Stimulated activated CD8-positive, alpha-beta memory T cell treated with anti-CD3 and anti-CD28 coated beads, Interleukin-4, amount 100 ng/mL, for 1 hour (primary cell): Measurements from ENCODE around the gene HOMER2.

Experiments
- DNase-seq, 2 donors: peaks; one replicate each; pipeline ENCODE4 v3.0.0-alpha.2; 2020; ENCODE audit warnings: low read depth in 2 of 2, low spot score in 1 of 2

HOMER2 gene

DNA sequence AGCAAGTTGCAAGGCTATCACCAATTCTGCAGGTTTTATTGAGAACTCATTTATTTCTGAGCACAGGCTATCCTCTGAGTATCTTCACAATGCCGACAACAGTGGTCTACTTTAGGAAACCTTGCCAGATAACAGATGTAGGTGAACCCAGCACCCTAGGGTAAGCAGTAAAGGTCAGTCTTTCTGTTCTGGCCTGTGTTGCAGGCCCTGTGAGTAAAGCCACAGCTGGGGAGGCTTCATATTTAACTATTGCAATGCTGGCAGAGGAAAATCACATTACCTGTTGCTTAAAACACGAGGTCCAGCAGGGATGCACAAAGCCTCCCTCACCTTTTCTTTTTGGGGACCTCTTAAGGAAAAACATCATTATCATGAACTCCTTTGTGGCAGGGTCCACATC lies 87.6 kb downstream of the HOMER2 start:
- DNase-seq = no peak

DNA sequence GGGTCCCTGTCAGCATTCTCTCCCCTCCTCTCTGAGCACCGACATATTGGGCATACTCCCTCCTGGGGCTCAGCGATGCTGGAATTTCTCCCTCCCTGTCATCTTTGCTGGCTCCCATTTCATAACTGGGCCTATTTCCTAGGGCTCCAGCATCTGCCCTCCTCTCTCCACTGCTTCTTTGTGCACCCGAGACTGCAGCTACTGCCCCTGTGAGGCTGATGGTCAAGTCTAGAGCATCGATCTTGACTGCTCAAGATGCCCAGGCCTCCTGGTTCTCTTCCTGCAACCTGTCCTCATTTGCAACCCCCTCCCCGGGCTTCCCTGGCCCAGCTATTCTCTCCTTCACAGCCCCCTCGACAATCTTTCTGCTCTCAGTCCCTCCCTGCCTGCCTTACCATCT lies 89.6 kb downstream of the HOMER2 start:
- DNase-seq = no peak

DNA sequence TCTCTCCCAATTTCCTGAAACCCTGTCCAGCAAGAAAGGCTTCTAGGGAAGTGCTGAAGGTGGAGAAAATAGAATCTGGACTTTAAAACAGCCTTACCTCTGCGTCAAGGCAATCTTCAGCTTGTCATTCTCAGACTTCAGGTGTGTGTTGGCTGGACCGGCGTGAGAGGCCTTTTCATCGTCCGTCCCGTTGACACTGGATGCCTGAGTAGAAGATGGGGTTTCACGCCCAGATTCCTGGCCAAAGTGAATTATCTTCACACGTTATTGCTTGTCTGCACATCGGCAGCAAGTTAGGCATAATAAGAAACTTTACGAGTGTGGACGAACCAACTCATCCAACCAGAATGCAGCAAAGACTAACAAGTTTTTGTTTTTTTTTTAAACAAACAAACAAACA lies 93.6 kb downstream of the HOMER2 start:
- DNase-seq = no peak

GRCh38 chr15:82856397-82857170 lies 95.9 kb downstream of the HOMER2 start:
- DNase-seq = no peak

DNA sequence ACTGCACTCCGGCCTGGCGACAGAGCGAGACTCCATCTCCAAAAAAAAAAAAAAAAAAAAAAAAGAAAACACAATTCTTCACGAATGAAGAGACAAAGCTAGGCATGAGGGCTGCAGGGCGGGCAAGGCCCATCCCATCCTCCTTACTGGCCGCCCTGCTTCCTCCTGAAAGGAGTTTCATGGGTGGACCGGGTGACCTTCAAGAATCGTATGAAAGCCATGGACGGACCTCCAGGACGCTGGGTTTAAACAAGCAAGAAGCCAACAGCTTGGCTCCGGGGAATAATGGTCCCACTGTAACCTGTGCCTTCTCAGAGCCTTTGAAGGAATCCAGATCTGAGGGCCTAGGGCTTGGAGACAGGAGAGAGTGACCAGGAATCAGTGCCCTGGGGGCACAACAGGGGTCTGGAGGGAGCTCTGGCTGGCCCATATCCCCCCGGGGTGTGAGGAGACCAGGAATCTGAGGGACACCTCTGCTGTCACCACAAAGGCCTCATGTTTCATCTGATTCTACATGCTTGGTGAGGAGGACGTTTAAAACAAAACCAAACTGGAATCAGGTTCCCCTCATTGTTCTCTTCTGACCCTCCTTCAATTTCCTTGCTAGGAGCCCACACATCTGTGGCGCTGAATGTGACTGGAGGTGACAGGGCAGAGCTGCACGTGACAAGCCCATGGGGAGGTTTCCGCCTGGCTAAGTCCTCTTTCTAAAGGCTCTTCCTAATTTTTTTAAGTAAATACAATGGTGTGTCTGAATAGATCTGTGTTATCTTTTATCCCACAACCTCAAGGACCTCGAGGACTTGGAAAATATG lies 97.0 kb downstream of the HOMER2 start:
- DNase-seq = no peak

GRCh38 chr15:82854554-82854953 lies 98.0 kb downstream of the HOMER2 start:
- no peak for DNase-seq

DNA sequence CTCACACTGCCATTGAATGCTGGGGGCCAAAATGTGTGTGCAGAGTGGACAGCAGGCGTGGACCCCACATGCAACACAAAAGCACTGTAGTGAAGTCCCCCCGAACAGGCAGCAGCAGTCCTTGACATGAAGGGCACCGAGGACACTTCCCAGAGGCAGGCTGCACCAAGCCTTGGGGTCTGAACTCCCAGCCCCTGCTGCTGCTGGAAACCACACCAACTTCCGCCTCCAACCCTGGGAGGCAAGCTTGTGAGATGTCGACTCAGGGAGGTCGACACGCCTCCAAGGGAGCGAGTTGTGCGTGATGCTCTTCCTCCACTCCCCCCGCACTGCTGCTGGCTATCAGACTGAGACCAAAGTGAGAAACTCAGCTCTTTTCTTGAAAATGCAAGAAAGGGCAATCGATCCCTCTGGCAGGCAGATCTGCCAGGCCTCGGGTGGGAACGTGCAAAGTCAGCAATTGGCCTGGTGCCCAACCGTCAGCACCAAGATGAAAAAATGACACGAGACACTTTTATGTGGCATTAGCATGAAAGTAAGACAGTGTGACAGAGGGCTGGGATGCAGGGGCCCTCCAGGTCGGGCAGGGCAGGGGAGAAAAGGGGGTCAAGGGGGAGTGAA lies 99.5 kb downstream of the HOMER2 start:
- no peak for DNase-seq

DNA sequence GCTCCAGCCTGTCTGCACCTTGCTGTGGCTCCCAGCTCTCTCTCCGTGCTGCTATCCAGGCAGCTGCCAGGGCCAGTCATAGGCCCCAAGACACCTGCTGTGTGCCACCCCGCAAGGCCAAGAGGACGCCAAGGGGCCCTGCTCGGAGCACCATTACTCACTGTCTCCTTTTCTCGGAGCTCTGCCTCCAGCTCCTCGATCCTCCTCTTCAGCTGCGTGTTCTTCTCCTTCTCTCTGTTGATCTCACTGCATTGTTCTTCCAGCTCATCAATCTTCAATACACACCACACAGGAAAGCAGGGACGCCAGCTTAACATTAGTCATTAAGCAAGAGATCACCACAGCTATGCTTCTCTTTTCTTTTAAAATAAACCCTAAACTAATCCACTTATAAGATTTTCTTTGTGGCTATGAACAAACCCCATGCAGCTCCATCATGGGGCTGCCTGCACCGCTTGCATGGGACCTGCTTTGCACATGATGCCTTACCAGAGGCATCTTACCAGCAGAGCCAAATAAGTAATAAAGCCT lies 100.5 kb downstream of the HOMER2 start:
- DNase-seq = no peak

DNA sequence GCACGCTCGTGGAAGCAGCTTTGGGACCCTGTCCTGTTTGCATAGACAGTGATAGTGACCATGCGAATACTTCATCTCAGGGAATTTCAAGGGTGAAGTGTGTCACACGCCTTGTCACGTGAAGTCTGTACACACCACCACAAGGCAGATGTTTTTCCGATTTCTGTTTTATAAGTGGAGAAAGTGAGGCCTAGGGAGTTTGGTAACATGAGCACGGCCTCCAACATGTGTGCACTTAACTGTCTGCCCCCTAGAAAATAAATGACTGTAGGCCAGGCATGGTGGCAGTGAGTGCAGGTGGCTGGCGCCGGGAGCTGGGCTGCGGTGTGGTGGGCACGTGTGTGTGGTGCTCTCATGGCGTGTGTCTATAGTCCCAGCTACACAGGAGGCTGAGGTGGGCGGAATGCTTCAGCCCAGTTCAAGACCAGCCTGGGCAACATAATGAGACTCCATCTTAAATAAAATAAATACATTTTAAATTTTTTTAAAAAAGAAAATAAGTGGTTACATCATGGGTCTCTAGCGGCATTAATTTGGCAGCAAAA lies 101.1 kb downstream of the HOMER2 start:
- DNase-seq = no peak

- DNase-seq = no peak
These were observed 101.8 kb downstream of the HOMER2 start for GRCh38 chr15:82850731-82851130.

DNA sequence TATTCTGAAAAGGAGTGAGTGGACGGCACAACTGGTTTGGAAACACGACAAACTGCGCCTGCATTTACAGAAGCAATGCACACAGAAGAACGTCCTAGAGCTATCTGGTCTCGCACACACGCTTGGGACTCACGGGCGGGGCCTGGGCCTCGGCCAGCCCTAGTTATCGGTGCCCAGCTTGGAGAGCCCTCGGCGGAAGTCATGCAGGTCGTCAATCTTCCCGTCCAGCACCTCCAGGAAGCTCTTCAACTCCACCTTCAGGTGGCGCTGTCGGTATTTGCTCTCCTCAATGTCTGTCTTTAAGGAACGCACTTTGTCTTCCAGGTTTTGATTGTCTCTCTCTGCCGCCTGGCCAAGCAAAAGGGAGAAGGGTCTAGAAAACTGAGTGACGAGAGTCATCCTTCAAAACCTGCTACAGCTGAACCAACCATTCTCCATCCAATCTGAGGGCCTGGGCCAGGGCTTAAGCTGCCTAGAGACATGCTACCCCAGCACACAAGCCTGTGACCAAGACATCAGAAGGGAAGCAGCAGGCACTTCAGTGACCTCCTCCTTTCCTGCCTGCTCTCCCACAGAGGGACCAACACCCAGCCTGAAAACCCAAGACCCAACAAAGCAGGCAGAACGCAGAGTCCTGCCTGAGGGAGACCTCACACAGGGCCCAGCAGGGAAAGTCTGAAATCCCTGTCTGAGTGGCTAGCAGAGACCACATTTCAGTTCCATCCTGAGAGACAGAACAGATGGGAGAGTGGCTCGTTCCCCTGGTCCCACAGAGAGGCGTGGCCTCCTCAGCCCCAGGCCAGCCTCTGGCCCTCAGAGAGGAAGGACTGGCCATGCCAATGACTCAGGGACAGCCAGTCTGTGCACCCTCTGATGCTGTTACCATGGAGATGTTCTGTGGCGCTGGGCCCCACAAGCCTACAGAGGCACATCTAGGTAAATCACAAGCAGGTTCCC lies 102.7 kb downstream of the HOMER2 start:
- peak in 1 of 2 donors; percentile 8 for DNase-seq

DNA sequence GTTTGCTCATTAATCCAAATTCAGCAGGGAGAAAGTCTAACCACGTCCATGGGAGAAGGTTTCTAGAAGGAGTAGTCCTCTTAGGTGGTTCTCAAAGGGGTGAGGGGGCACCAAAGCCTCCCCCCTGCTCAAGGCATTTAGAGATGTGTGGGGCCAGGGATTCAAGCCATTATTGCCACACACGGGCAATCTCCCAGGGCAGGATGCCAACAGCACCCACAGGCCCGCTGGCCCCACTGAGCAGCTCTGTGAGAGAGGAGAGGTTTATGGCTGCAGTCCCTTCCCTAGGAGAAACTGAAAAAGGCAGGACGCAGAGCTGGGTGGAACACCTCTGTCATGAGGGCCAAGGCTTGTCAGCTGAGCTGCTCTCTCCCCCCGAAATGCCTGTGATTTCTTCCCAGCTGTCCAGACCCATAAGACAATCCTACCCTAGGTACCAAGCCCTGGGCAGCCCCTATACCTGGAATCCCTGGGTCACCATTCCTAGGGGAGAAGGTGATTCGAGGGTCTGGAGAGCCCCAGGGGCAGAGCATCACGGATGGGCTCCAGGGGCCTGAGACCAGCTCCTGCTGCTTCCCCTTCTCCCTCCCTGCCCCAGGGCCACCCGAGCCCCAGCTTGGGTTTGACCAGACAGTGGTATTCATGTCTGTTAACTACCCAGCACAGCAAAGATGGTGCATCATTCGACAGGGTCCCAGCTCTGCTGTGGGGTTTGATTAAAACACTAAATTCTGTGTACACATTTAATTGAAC lies 104.1 kb downstream of the HOMER2 start:
- DNase-seq = no peak

DNA sequence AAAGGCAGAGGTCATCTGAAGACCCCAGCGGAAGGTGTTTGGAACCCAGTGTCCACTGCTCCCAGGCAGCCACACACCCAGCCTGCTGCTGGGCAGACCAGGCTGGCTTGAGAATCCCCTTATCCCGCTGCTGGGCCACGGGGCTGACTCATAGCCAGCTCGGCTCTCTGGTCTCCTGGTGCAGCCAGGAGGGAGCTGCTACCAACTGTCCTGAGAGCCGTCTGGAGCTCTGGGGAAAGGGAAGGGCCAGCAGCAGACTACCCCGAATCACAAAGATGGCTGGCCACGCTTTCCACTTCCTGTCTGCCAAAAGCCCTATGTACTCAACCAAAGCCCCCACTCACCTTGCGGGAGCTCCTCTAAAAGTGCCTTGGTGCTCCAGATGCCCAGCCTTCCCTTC lies 104.8 kb downstream of the HOMER2 start:
- no peak for DNase-seq

DNA sequence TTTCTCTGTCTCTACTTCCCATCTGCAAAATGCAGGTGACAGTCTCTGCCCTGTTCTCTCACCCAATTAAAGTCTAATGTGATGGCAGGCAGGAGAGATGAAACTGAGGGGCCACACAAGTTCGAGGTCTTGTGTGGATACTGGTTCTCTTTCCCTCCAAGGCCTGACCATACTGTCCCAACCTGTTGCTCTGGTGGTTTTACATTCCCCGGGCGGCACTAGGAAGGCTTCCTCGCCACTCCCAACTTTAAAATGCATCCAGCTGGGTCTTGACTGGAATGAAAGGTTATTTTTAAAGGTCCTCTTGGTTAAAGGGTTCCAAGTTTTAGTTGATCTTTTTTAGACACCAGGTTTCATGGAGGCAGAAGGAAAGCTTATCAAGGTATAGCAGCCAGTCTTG lies 105.9 kb downstream of the HOMER2 start:
- no peak for DNase-seq

GRCh38 chr15:82845686-82846085 lies 106.8 kb downstream of the HOMER2 start:
- no peak for DNase-seq

DNA sequence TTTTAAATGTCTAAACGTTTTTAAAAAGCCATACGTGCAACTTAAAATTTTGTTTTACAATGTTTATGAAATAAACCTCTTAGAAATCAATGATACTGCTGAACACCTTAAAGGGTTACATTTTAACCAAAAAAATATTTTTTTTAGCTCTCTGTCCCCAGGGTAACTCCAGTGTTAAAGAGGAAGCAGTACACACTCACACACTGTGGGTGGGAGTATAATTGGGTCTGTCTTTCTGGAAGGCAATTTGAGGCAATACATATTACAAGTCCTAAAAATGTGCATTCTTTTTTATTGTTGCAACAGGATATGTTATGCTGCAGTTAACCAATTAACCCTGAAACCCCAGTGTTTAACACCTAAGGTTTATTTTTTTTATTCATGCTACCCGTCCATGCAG lies 109.0 kb downstream of the HOMER2 start:
- DNase-seq = no peak

DNA sequence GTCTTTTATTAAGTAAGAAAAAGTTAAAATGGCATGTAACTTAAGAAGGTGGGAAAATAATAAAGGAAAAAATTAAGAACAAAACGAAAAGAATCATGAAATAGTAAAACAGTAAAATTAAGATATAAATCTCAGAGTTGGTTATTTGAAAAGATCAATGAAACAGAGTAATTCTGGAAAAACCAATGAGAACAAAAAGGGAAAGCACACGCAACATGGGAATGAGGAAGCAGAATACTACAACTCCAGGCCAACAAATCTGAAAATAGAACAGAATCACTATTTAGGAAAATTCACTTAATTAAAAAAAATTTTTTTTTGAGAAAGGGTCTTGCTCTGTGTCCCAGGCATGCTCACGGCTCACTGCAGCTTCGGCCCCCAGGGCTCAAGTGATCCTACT lies 112.4 kb downstream of the HOMER2 start:
- no peak for DNase-seq

DNA sequence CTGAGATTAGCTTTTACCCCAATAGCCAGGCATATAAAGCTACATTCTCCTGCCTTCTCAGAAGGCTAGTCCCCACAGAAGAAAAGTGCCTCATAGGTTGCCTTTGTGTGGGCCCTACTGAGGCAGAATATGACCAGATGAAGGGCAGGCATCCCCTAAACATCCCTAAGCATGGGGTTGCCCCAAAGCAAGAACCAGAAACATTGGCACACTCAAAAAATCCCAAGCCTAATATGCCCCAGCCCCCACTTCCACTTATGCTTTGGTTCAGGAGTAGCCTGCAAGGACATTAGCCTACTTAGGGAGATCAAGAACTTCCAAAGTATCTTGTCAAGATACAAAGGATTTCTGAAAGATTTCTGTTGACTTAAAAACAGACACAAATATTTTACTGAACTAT lies 113.4 kb downstream of the HOMER2 start:
- DNase-seq = no peak

GRCh38 chr15:82838096-82838735 lies 114.3 kb downstream of the HOMER2 start:
- DNase-seq = no peak
